GM18951 (cell line): Measurements from ENCODE around the gene CD72.
A peak's percentile ranks its signal among the peaks of the same experiment; 100 is the strongest.
"Not testable (repeated sequence)": the region's sequence is repeated elsewhere in the genome, so short reads cannot be mapped to it uniquely, and the experiment has no call there.

Source experiments
- POLR2A ChIP-seq: IDR thresholded peaks from 4 replicates; pipeline ENCODE4 v1.6.1; 2011; ENCODE audit warnings: mild to moderate bottlenecking; ENCODE audit not compliant: insufficient read length, insufficient read depth; ENCODE audit errors: extremely low read depth
- in situ Hi-C: fragments of 300-500 bp; cut with MboI; formaldehyde crosslinking; loops from one replicate; pipeline ENCODE4 v1.12.0; 2022; ENCODE audit warnings: low sequenced_read_pairs, mixed read lengths, inconsistent platforms; ENCODE audit not compliant: unreplicated experiment

Gene CD72

DNA sequence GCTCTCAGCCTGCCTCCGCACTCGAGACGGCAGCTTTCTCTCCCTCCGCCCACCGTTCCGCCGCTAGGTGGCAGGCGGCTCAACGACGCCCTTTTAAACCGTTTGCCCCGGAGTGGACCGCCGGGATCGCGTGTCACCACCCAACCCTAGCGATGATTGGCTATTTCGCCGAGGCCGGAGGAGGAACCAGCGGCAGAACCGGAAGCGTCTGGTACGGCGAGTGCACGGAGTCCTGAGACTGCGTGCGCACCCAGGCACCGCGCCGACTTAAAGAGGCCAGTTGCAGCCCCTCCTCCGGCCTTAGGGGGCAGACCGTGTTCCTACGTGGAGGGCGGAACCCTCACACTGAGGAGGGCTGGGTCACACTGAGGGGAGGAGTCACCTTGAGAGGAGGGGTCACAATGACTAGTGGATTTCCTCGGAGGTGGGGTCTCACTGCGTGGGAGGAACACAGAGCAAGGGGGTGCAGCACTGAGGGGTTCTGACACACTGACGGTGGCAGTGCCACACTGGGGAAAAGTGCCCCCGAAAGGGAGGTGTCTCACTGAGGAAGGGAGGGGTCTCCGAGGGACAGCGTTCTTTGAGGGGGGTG, 14.1 kb downstream of the CD72 start:
- in situ Hi-C loops: no loop called here

GRCh38 chr9:35603506-35603985, 14.7 kb downstream of the CD72 start:
- TF ChIP-seq POLR2A: no peak
- in situ Hi-C loops: no loop called here

More for the DNA sequence above, 14.1 kb downstream of the CD72 start:
- TF ChIP-seq POLR2A: peak; percentile 59

- in situ Hi-C loops: no loop called here
- TF ChIP-seq POLR2A: no peak
These were observed 18.2 kb downstream of the CD72 start for GRCh38 chr9:35599763-35600604.

GRCh38 chr9:35598866-35599590, 19.2 kb downstream of the CD72 start:
- TF ChIP-seq POLR2A: no peak
- in situ Hi-C loops: no loop called here

- in situ Hi-C loops: not testable (repeated sequence)
These were observed 21.3 kb downstream of the CD72 start for GRCh38 chr9:35596907-35597306.

- in situ Hi-C loops: no loop called here
- TF ChIP-seq POLR2A: no peak
These were observed 23.7 kb downstream of the CD72 start for GRCh38 chr9:35594471-35594870.

DNA sequence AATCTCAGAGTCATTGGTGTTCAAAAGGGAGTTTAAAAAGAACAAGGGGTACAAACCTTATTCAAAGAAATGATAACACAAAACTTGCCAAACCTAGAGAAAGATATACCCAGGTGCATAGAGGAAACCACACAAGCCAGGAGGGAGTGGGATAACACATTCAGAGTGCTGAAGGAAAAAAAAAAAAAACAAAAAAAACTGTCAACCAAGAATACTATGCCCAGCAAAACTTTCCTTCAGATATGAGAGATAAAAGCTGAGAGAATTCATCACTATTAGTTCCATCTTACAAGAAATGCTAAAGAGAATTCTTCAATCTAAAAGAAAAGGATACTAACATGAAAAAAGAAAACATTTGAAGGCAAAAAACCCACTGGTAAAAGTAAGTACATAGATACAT, 24.6 kb downstream of the CD72 start:
- no peak for TF ChIP-seq POLR2A
- in situ Hi-C loops: no loop called here

GRCh38 chr9:35588506-35588905, 29.7 kb downstream of the CD72 start:
- in situ Hi-C loops: not testable (repeated sequence)

- in situ Hi-C loops: not testable (repeated sequence)
These were observed 33.5 kb downstream of the CD72 start for GRCh38 chr9:35584681-35585080.

GRCh38 chr9:35583521-35583920, 34.7 kb downstream of the CD72 start:
- in situ Hi-C loops: not testable (repeated sequence)

DNA sequence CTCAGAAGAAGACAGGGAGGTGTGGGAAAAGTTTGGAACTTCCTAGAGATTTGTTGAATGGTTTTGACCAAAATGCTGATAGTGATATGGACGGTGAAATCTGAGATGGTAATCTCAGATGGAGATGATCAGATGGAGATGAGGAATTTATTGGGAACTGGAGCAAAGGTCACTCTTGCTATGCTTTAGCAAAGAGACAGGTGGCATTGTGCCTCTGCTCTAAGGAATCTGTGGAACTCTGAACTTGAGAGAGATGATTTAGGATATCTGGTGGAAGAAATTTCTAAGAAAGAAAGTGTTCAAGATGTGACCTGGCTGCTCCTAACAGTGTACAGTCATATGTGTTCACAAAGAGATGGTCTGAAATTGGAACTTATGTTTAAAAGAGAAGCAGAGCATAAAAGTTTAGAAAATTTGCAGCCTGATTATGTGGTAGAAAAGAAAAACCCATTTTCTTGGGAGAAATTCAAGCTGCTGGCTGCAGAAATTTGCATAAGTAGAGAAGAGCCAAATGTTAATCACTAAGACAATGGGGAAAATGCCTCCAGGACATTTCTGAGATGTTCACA, 38.5 kb downstream of the CD72 start:
- in situ Hi-C loops: not testable (repeated sequence)

DNA sequence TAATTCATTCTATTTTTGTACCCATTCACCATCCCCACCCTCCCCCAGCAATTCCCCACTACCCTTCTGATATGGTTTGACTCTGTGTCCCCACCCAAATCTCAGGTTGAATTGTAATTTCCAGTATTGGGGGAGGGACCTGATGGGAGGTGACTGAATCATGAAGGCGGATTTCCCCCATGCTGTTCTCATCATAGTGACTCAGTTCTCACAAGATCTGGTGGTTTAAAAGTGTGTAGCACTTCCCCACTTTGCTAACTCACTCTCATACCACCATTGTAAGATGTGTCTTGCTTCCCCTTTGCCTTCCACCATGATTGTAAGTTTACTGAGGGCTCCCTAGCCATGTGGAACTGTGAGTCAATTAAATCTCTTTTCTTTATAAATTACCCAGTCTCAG, 39.1 kb downstream of the CD72 start:
- TF ChIP-seq POLR2A: no peak
- in situ Hi-C loops: no loop called here

DNA sequence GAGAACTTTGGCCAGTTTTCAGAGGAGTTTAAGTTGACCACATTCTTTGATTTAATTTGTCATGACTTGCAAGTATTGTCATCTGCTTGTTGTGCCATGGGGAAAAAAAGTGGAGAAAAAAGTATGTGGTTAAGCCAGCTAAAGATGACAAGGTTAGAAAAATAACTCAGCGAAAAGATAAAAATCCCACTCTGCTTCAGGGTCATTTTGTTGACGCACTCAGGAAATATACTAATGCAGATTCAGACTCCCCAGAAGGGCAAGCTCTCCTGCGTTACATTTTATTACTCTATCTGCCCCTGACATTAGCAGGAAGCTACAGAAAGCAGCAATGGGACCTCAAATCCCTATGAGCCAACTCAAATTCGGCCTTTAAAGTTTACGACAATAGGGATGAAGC, 40.7 kb downstream of the CD72 start:
- no peak for TF ChIP-seq POLR2A
- in situ Hi-C loops: no loop called here

- in situ Hi-C loops: no loop called here
- no peak for TF ChIP-seq POLR2A
These were observed 42.7 kb downstream of the CD72 start for GRCh38 chr9:35575478-35575877.
